HG03575 (cell line): ENCODE results near the gene SMIM13.
"Not testable (repeated sequence)": the region's sequence is repeated elsewhere in the genome, so short reads cannot be mapped to it uniquely, and the experiment has no call there.

Experiments
- ATAC-seq: cut with Tn5 transposase; IDR thresholded peaks from one replicate; pipeline ENCODE4 v1.9.1; 2021; ENCODE audit not compliant: unreplicated experiment, insufficient number of reproducible peaks, low FRiP score; ENCODE audit errors: extremely low read depth

SMIM13 gene

GRCh38 chr6:11111769-11112437 lies 18.3 kb downstream of the SMIM13 start:
- ATAC-seq: no peak

GRCh38 chr6:11113038-11113437 lies 19.4 kb downstream of the SMIM13 start:
- no peak for ATAC-seq

- not testable (repeated sequence) for ATAC-seq
Measured at GRCh38 chr6:11115808-11116536, 22.3 kb downstream of the SMIM13 start.

- ATAC-seq: no peak
Measured at GRCh38 chr6:11120271-11121005, 26.8 kb downstream of the SMIM13 start.

- no peak for ATAC-seq
Measured at GRCh38 chr6:11121851-11122250, 28.2 kb downstream of the SMIM13 start.

- ATAC-seq: no peak
Measured at GRCh38 chr6:11122380-11122779, 28.7 kb downstream of the SMIM13 start.

GRCh38 chr6:11123978-11124377 lies 30.3 kb downstream of the SMIM13 start:
- ATAC-seq: no peak

GRCh38 chr6:11126876-11127275 lies 33.2 kb downstream of the SMIM13 start:
- no peak for ATAC-seq

- ATAC-seq: no peak
Measured at GRCh38 chr6:11128608-11129007, 35.0 kb downstream of the SMIM13 start.

GRCh38 chr6:11129908-11130565 lies 36.4 kb downstream of the SMIM13 start:
- no peak for ATAC-seq

- no peak for ATAC-seq
Measured at GRCh38 chr6:11130605-11131004, 37.0 kb downstream of the SMIM13 start.

GRCh38 chr6:11132194-11132888 lies 38.7 kb downstream of the SMIM13 start:
- ATAC-seq: no peak

GRCh38 chr6:11133281-11133680 lies 39.6 kb downstream of the SMIM13 start:
- ATAC-seq: no peak

GRCh38 chr6:11136809-11137208 lies 43.2 kb downstream of the SMIM13 start:
- ATAC-seq: no peak

GRCh38 chr6:11139051-11139960 lies 45.7 kb downstream of the SMIM13 start:
- ATAC-seq: no peak

- no peak for ATAC-seq
Measured at GRCh38 chr6:11140056-11140455, 46.4 kb downstream of the SMIM13 start.

GRCh38 chr6:11141295-11141694 lies 47.7 kb downstream of the SMIM13 start:
- no peak for ATAC-seq
